ENCODE data around the gene FAM241A. TPM values are rescaled to one million over a fixed set of nuclear protein-coding genes. Genes with fewer than 3 reads are reported as not detected.
A peak's percentile ranks its signal among the peaks of the same experiment; 100 is the strongest.
"Not testable (repeated sequence)": the region's sequence is repeated elsewhere in the genome, so short reads cannot be mapped to it uniquely, and the experiment has no call there.

The FAM241A gene
- total RNA-seq, 2 donors from 2014 or later: 1.6 to 2.6 TPM

GRCh38 chr4:112152521-112152920, 7.3 kb downstream of the FAM241A start:
- no peaks in the 10 kb centered on the region for H3K36me3 Mint-ChIP-seq
- H3K27ac Mint-ChIP-seq: peak overlapping the region in 1 of 2 donors; percentile 31
- H3K9me3 Mint-ChIP-seq: no peaks in the 10 kb centered on the region
- no peak for DNase-seq (ENCODE audit: low spot score in 2 of 2)
- peak in 1 of 2 donors; percentile 39 for ATAC-seq

- Mint-ChIP-seq H3K27ac (peak overlapping the region in 1 of 2 donors; percentile 12), H3K9me3 (no peaks in the 10 kb centered on the region), H3K36me3 (no peaks in the 10 kb centered on the region)
- no peak for DNase-seq (ENCODE audit: low spot score in 2 of 2)
- ATAC-seq: peak; percentile 41 to 55
These were observed 8.0 kb downstream of the FAM241A start for GRCh38 chr4:112153211-112153791.

- Mint-ChIP-seq H3K36me3 (peaks cover 17% of the 10 kb centered on the region in 2 donors), H3K27ac (no peak overlapping the region), H3K9me3 (peaks cover 11 to 12% of the 10 kb centered on the region in 2 donors)
- DNase-seq (ENCODE audit: low spot score in 2 of 2): no peak
- no peak for ATAC-seq
These were observed 10.9 kb downstream of the FAM241A start for GRCh38 chr4:112156112-112156511.

GRCh38 chr4:112156553-112156952, 11.3 kb downstream of the FAM241A start:
- DNase-seq (ENCODE audit: low spot score in 2 of 2): no peak
- Mint-ChIP-seq H3K9me3 (peaks cover 12 to 17% of the 10 kb centered on the region in 2 donors), H3K27ac (no peak overlapping the region), H3K36me3 (peaks cover 22% of the 10 kb centered on the region in 2 donors)
- no peak for ATAC-seq

GRCh38 chr4:112163706-112164105, 18.5 kb downstream of the FAM241A start:
- ATAC-seq; H3K27ac Mint-ChIP-seq; DNase-seq (ENCODE audit: low spot score in 2 of 2): not testable (repeated sequence)
- H3K36me3 Mint-ChIP-seq: peaks cover 25 to 30% of the 10 kb centered on the region in 2 donors
- peaks cover 16 to 18% of the 10 kb centered on the region in 2 donors for H3K9me3 Mint-ChIP-seq

GRCh38 chr4:112167794-112168193, 22.5 kb downstream of the FAM241A start:
- no peak for DNase-seq (ENCODE audit: low spot score in 2 of 2)

GRCh38 chr4:112168719-112169500, 23.7 kb downstream of the FAM241A start:
- no peak for ATAC-seq
- Mint-ChIP-seq H3K36me3 (peaks cover 7 to 13% of the 10 kb centered on the region in 2 donors), H3K27ac (no peak overlapping the region), H3K9me3 (no peaks in the 10 kb centered on the region)
- DNase-seq (ENCODE audit: low spot score in 2 of 2): no peak

More at GRCh38 chr4:112167794-112168193, 22.5 kb downstream of the FAM241A start:
- H3K36me3 Mint-ChIP-seq: peaks cover 0 to 4% of the 10 kb centered on the region in 2 donors
- H3K9me3 Mint-ChIP-seq: peaks cover 0 to 1% of the 10 kb centered on the region in 2 donors
- ATAC-seq: peak in 1 of 2 donors; percentile 66
- no peak overlapping the region for H3K27ac Mint-ChIP-seq

GRCh38 chr4:112170451-112170993, 25.3 kb downstream of the FAM241A start:
- Mint-ChIP-seq H3K9me3 (no peaks in the 10 kb centered on the region), H3K27ac (no peak overlapping the region), H3K36me3 (peaks cover 7 to 13% of the 10 kb centered on the region in 2 donors)
- ATAC-seq (peak in 1 of 2 donors; percentile 90), DNase-seq (ENCODE audit: low spot score in 2 of 2) (no peak)

- Mint-ChIP-seq H3K27ac (peak overlapping the region in 1 of 2 donors; percentile 4), H3K36me3 (peaks cover 7 to 13% of the 10 kb centered on the region in 2 donors)
These were observed 26.0 kb downstream of the FAM241A start for GRCh38 chr4:112171051-112171763.

GRCh38 chr4:112172180-112172579, 26.9 kb downstream of the FAM241A start:
- Mint-ChIP-seq H3K36me3 (peaks cover 7 to 13% of the 10 kb centered on the region in 2 donors), H3K9me3 (no peaks in the 10 kb centered on the region), H3K27ac (no peak overlapping the region)
- ATAC-seq: peak; percentile 33 to 65
- DNase-seq (ENCODE audit: low spot score in 2 of 2): no peak

More at GRCh38 chr4:112171051-112171763, 26.0 kb downstream of the FAM241A start:
- DNase-seq (ENCODE audit: low spot score in 2 of 2); H3K9me3 Mint-ChIP-seq; ATAC-seq: not testable (repeated sequence)

- Mint-ChIP-seq H3K27ac (no peak overlapping the region), H3K36me3 (peaks cover 12 to 19% of the 10 kb centered on the region in 2 donors), H3K9me3 (no peaks in the 10 kb centered on the region)
- DNase-seq (ENCODE audit: low spot score in 2 of 2) (no peak), ATAC-seq (no peak)
These were observed 28.6 kb downstream of the FAM241A start for GRCh38 chr4:112173593-112174558.

GRCh38 chr4:112175840-112176239, 30.6 kb downstream of the FAM241A start:
- peaks cover 12 to 19% of the 10 kb centered on the region in 2 donors for H3K36me3 Mint-ChIP-seq
- H3K9me3 Mint-ChIP-seq: no peaks in the 10 kb centered on the region
- DNase-seq (ENCODE audit: low spot score in 2 of 2) (no peak), ATAC-seq (no peak)
- H3K27ac Mint-ChIP-seq: no peak overlapping the region

- peak; percentile 69 to 70 for ATAC-seq
- Mint-ChIP-seq H3K36me3 (peaks cover 16 to 19% of the 10 kb centered on the region in 2 donors), H3K9me3 (no peaks in the 10 kb centered on the region), H3K27ac (no peak overlapping the region)
- no peak for DNase-seq (ENCODE audit: low spot score in 2 of 2)
These were observed 31.3 kb downstream of the FAM241A start for GRCh38 chr4:112176596-112176995.

- peaks cover 11 to 12% of the 10 kb centered on the region in 2 donors for H3K36me3 Mint-ChIP-seq
- not testable (repeated sequence) for H3K27ac Mint-ChIP-seq; DNase-seq (ENCODE audit: low spot score in 2 of 2); ATAC-seq; H3K9me3 Mint-ChIP-seq
These were observed 33.5 kb downstream of the FAM241A start for GRCh38 chr4:112178741-112179140.

GRCh38 chr4:112181358-112182000, 36.2 kb downstream of the FAM241A start:
- ATAC-seq: peak in 1 of 2 donors; percentile 29
- no peaks in the 10 kb centered on the region for H3K9me3 Mint-ChIP-seq
- DNase-seq (ENCODE audit: low spot score in 2 of 2): no peak
- peaks cover 6 to 10% of the 10 kb centered on the region in 2 donors for H3K36me3 Mint-ChIP-seq
- H3K27ac Mint-ChIP-seq: peak overlapping the region in 1 of 2 donors; percentile 22

All from activated naive CD4-positive, alpha-beta T cell treated with anti-CD3 and anti-CD28 coated beads, Interleukin-2, amount 50 U/mL, for 72 hours (primary cell).